ENCODE results near the gene FRMD4A.

FRMD4A gene

DNA sequence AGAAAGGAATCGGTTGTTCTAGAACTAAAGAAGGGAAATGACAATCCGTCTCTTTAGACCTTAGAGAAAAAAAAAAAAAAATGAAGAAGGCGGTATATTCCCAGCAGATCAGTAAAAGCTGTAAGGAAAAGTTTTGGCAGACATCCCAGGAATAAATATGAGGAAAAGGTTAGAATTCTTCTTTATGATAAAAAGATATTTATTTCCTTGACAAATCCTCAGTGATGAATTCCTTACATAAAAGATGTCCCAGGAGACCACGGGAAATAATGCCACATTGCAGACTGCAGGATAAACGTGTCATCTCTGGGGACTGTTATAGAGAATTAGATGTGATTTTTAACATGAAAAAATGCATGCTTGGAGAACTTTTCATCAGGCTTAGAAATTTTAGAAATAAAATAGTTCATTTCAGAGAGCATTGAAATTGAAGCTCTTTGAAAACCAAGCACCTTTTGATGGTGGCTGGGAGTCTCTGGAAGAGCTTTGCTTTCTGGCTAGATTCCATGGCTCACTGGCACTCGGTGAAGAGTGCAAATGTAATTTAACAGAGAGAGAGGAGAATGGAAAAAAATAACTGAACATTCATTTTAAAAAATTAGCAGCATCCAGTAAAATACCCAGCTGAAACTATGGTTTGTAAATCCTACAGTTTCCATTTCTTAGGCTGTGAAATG, 645.8 kb downstream of the FRMD4A start:
- DNase-seq: no peak

DNA sequence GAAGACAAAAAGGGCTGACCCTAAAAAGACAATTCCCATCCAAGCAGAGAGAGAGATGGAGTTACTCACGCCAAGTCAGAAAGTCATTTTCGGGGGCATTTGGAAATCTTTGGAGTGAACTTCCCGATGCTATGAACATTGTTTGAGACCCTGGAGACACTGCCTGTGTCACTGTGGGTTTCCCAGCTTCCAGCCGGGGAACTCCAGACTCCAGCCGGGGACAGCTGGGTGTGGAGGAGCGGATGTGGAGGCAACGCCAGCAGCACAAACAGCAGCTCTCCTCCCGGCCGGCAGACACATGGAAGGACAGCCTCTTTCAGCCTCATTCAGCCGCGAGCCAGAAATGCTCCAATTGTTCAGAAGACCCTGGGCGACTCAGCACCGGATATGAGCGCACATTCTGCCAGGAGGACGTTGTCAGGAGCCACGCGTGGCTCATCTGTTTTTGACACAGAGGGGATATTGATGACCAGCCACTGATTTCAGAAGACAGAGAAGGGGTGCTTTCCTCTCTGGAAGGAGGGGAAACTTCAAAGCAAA, 646.4 kb downstream of the FRMD4A start:
- no peak for DNase-seq

DNA sequence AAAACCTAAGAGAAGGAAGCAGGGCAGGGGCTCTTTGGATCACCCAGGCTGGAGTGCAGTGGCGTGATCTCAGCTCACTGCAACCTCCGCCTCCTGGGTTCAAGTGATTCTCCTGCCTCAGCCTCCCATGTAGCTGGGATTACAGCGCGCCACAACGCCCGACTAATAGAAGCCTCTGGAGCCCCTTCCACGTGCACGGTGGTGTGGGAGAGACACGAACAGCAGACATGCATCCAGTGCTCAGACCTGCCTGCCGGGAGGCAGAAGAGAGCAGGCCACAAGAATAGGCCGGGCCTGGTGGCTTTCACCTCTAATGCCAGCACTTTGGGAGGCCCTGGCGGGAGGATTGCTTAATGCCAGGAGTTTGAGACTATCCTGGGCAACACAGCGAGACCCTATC, 647.7 kb downstream of the FRMD4A start:
- DNase-seq: no peak

DNA sequence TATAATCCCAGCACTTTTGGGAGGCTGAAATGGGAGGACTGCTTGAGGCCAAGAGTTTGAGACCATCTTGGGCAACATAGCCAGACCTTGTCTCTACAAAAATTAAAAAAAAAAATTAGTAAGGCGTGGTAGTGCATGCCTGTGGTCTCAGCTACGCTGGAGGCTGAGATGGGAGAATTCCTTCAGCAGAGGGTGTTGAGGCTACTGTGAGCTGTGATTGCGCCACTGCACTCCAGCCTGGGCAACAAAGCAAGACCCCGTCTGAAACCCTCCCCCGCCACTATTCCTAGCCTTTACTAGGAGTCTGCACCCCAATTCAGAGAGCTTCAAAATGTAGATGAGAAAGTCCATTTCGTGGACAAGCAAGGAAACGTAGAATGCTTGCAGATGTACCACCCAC, 648.8 kb downstream of the FRMD4A start:
- DNase-seq: no peak

DNA sequence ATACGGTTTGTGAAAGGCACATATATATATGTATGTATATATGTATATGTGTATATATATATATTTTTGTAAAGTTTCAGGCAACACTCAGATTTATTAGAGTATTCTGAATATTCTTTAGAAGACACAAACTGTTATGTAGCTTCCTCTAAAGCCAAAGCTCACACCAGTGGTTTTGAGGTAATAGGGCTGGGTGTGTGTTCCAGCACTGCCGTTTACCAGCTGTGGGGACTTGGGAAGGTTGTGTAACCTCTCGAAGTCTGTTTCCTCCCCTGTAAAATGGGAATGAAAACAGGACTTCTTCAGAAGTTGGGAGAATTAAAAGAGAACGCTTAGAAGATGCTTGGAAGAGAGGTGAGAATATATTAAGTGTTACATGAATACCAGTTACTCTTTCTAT, 649.2 kb downstream of the FRMD4A start:
- no peak for DNase-seq

DNA sequence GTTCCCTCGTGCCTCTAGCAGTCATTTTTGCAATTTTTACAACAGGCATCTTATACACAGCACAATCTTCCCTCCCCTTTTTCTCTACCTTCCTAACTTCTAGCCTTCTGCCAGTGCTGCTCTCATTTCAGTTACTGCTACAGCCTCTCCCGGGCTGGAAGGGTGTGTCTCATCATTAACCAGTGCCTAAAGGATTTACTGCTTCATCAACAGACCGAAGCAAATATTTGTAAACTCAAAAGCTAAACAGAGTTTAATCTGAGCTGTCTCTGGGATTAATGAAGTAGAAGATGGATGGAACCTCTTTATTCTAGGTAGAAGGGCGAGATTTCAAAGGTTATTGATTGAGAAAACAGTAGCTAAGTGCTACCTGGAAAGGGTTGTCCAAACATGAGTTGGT, 649.6 kb downstream of the FRMD4A start:
- DNase-seq: no peak

DNA sequence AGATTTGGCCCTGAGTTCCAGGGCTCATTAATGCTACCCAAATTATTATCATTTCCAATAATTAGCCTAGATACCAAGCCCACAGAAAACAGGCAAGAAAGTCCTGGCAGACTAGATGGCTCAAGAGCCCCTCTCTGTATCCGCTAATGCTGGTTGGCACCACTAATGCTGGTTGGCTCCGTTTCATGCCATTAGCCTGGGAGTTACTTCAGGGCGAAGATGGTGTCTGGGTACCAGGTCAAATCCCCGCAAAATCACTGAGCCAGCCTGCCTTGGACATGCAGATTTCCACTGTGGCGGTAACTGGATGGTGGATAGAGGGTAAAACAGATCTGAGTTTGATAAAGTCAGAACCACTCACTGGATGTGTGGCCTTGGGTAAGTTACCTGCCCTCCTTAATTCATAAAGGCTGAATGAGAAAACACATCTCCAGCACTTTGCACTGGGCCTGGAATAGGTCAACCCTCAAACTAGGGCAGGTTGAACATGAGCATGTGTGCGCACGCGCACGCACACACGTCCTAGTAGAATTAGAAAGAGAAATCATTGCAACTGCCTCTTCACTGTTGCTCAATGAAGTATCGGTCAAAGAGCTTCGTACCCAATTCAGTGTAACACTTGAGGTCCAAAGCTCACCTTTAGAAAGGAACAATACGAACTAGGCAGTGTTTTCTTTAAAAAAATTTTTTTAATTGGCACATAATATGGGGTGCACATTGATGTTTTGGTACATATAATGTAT, 652.5 kb downstream of the FRMD4A start:
- DNase-seq: no peak

DNA sequence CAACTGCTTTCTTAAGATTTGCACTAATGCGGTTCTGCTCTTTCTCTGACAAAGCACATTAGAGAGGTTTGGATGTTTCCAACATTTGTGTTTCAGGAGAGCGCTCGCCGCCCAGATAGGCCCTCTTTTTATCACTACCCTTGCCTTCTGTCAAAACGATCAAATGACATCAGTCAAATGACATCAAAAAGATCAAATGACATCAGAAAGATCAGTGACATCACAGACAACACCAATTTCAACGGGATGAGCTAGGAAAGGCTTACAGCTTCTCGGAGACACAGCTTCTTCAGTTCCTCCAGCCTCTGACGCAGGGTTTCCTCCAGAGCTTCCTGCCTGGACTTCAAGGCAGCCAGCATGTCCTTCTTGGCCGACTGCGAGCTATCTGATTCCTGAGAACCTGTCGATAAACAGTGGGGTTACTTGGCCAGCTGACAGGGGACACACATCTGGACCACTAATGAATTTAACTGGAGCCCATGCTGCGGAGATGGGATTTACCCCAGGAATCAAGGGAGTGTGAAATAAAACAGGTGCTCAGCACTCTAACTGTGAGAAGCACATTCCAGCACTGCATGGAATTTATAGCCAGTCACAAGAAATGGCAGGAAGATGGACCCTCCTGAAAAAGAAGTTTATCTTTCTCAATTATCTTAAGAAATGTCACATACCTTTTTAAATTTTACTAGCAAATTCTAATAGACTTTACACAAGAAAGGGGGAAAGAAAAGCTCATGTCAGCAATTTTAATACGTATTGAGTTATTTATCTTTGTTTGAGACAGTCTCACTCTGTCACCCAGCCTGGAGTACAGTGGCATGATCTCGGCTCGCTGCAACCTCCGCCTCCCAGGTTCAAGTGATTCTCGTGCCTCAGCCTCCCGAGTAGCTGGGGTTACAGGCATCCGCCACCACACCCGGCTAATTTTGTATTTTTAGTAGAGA, 655.8 kb downstream of the FRMD4A start:
- no peak for DNase-seq

DNA sequence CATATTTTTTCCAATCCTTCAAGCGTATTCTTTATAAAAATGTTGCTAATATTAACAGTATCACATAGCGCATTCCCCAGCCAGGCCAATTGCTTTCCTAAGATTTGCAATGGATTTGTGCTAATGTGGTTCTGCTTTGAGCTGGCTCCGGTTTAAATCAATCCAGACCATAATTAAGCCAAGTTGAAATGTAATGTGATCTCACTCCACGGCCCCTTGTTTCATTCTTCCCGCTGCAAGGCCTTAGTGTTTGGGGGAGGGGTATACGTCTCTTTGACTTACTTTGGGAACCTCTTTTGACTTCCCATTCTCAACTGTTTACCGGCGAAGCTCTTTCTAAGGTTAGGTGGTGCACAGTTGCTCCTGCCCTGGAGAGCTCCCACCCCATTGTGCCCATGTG, 657.6 kb downstream of the FRMD4A start:
- no peak for DNase-seq

DNA sequence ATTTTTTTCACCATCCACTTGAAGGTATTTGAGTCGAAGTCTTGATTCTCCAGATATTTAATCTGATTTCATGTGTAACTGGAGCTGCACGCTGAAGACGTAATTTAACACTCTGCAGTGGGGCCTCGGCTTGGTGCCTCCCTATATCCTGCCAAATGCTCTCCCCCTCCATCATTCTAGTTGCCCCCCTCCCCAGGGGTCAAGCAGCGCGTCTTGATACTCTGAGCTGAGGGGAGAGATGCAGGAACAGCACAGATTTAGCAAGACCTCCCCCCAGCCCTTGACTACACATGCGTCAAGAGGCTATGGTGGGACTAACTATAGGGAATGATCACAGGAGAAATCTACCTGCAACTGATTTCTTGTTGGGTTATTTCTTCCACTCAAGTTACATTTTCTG, 658.2 kb downstream of the FRMD4A start:
- no peak for DNase-seq

DNA sequence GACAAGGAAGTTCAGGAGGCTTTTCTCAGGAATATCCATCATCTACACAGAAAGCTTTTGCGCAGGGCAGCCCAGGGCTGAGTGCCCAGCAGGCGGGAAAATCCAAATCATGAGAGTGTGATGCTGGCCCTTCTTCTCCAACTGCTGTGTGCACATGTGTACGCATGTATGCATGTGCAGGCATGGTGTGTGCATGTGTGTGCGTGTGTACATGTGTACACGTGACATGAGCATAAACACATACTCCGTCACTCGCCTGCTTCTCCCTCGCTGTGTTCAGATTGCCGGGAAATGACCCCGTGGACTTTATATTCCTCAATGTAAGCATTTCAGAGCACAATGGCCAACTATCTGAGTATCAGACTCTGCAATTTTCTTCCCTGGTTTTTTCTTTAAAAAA, 658.8 kb downstream of the FRMD4A start:
- DNase-seq: no peak

DNA sequence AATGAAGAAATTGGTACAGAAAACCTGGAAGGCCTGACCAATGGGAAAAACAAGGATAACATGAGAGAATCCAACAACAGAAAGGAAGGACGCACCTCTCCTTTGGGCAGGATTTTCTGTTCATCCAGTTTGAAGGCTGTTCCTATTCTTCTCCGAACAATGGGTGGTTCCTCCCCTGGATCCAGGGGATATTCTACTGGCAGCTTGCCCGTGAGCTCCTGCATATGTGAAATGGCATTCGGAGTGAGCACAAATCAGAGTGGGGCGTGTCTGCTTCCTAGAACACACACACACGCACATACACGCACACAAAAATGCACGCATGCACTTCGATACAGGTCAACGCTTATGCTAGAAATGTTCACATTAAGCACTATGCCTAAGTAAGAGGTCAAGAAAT, 660.4 kb downstream of the FRMD4A start:
- no peak for DNase-seq

DNA sequence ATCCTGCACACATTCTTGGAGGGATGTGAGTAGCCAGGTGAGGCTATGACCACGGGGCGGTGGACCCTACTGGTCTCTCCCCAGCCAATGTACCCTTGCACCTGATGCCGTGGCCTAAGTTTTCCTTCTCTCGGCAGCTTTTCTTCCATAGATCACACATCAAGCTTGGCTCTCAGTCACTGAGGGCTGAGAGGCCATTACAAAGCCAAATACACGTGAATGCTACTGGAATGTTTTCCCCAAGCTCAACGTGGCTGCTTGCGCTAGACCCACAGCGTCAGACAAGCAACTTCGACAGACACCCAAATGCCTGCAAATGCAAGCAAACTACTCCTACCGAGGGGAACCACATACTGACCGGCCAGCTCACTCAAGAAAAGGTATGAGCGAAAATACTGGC, 660.8 kb downstream of the FRMD4A start:
- DNase-seq: no peak

DNA sequence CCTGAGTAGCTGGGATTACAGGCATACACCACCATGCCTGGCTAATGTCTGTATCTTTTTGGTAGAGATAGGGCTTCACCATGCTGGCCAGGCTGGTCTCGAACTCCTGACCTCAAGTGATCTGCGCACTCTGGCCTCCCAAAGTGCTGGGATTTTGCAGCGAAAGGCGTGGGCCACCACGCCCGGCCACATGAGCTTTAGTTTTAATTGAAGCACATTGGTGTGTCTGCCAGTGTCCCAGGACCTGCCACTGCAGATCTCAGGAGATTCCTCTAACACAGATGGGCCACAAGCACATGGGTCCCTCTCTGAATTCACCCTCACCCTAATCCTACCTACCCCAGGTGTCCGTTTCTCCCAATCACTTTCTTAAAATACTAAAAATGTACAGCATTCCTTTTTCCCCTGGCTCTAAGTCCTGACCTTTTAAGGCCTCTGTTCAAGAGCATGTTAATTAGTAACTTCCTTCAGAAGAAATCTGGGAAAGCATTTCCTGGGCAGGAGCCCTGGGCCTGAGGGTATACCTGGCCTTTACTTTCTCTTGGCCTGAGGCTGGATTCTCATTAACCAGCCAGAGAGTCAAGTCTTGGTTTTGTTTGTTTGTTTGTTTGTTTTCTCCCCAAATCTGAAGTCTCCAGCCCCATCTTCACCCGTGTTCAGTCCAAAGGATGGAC, 661.4 kb downstream of the FRMD4A start:
- DNase-seq: no peak

DNA sequence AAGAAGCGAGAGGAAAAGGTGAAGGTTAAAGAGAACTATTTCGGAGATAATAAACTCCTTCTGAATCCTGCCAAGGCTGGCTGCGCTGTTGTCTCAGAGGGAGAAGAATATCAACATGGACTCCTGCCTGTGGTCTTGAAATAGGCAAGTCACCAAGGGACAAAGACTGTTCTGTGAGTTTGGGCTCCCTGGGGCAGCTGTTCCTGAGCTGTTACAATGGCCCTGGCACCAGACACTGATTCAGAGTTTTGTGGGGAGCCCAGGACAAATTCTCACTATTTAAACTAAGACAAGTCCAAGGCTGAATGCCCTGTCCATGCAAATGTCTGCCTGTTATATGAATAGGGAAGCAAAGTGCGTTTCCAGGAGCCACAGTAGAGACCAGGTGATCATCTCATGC, 662.6 kb downstream of the FRMD4A start:
- DNase-seq: no peak

DNA sequence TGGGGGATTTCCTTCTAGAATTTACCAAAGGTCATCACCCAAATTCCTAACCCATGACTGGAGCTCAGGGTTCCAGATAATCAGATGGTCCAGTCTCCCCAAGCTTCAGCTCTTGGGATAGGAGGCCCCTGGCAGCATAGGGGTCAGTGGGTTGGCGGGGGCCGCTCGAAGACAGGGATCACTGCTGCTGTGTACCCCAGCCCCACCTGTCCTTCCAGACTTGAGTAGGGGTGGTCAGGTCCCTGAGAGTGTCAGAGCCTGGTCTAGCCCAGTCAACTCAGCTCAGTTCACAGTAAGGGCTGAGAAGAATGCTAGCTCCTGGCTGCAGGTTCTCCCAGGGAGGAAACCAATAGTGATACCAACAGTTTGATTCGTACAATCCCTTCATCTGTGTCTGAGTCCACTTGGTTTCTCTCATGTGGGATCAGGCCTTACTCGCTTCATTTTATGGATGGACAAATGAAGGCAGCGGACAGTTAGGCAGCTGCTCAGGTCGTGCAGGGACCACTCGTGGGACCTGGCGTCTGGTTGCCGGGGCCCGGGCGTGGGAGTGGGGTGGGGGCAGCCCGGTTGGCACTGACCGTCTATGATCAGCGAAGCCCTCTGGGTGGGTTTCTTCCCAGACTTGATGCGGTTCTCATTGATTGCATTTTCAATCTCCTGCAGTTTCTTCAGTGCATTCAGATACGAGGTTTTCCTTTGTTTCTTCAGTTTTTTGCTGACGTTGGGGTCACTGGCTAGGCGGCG, 665.0 kb downstream of the FRMD4A start:
- DNase-seq: no peak

DNA sequence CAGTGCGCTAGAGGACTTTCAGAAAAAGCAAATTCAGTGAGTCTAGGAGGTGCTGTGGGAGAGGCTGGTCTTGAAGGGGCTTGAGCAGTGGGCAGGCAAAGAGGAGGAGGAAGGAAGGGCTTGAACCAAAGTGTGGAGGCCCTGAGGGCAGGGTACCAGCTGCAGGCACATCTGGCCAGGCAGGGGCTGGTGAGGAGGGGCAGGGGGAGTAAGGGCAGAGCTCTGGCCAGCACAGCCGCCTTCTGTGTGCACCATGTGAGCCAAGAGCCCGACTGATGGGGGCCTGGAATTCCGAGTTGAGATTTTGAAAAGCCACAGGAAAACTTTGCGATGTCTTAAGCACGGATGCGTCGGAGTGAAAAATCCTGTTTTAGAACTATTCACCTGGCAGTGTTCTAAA, 669.5 kb downstream of the FRMD4A start:
- no peak for DNase-seq

DNA sequence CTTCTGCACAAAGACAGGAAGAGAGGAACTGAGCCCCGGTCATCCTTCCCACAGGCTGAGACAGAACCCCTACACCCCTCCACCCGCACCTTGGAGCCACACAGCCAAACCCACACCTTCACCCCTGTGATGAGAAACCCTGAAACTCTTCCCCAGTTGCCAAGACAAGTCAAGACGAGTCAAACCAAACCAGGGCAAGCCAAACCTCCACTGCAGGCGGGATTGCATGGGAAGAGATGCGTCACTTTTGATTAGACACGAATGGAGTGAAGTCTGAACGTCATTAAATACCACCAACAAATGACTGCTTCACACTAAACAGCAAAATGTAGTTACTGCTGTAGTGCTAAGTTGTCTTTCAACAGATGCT, 670.2 kb downstream of the FRMD4A start:
- DNase-seq: no peak

DNA sequence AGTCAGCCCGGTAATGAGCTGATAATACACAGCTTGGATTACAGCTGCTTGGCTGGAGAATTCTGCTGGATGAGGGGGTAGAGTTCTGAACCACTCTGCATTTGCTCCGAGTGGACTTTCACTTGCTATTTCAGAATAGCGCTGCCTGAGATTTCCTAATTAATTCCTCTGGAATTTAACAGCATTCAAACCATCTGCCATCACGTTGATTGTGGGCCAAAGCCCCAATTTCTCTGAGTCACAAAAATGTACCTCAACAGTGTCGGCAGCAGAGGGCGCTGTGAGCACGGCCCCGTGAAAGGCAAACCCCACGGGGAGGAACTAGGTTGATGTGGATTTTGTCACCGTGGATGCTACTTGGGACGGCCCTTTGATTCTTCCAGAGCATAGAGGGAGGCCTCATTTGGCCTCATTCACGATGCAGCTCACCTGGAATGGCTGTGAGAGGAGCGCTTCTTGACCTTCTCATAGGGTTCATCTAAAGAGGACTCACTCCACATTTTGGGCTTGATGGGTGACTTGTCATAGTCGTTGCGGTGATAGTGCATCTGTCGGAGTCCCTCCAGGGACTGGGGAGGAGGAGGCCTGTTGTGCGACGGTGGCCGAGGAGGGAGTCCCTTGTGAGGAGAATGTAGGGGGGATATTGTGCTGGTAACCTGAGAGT, 670.7 kb downstream of the FRMD4A start:
- peak; percentile 87 for DNase-seq

DNA sequence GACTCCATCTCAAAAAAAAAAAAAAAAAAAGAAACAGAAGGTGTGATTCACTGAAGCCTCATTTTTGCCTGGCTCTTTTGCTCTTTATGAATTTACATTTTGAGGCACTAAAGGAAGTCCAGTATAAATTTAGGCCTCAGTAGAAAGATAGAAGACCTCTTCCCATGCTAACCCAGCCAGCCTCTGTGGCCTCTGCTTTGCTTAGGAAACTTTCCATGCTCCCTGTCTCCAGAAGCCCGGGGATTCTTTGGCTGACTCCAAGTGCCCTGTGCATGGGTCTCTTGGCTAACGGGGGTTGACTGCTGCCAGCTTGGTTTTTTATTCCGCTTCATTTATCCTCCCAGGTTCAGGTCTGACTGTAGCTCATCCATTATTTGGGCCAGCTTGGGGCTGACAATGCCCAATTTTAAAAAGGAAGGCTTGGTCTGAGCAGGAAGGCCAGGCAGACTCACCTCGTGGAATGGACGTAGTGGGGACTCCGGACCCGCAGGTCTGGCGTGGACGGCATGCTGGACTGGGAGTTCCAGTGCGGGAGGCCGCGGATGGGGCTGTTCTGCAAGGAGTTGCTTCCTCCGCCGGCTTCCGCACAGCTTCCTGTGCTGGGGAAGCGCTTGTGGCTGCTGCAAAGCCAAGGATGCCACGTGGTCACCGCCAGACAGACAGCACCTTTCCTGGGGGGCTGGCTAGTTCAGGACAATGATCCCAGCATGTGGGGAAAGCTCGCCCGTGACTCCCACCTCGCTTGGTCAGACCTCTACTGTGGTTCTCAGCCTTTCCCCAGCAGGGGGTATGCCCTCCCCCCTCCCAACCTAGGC, 671.6 kb downstream of the FRMD4A start:
- peak; percentile 69 for DNase-seq

DNA sequence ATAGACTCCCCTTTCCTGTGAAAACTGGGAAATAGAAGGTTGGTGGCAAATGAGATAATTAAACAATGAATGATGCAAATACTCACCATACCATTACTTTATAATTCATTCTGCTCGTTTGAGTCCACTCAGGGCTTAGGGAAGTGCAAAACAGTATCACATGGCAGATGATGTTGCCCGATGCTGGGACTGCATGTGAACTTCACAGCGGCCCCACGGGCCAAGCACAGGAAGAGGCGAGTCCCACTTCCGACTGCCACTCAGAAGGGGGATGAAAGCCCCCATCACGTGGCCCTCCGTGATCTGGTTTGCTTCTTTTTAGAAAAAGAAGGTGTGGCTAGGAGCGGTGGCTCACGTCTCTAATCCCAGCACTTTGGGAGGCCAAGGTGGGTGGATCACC, 672.5 kb downstream of the FRMD4A start:
- no peak for DNase-seq

Measured in activated CD8-positive, alpha-beta memory T cell treated with anti-CD3 and anti-CD28 coated beads for 24 hours (primary cell).